GM12875 (cell line): ENCODE results near the gene STXBP5L.
"Not testable (repeated sequence)": the region's sequence is repeated elsewhere in the genome, so short reads cannot be mapped to it uniquely, and the experiment has no call there.

Source experiments
- H3K4me3 ChIP-seq: one replicate; pipeline ENCODE4 v1.5.1; 2011; ENCODE audit warnings: low read depth, low read length, control low read depth
- CTCF ChIP-seq: IDR thresholded peaks from 2 replicates; pipeline ENCODE4 v1.5.1; 2011; ENCODE audit warnings: low read depth, mild to moderate bottlenecking, control low read depth, inconsistent platforms, low read length, moderate library complexity, borderline replicate concordance; ENCODE audit not compliant: insufficient read depth

Gene STXBP5L

DNA sequence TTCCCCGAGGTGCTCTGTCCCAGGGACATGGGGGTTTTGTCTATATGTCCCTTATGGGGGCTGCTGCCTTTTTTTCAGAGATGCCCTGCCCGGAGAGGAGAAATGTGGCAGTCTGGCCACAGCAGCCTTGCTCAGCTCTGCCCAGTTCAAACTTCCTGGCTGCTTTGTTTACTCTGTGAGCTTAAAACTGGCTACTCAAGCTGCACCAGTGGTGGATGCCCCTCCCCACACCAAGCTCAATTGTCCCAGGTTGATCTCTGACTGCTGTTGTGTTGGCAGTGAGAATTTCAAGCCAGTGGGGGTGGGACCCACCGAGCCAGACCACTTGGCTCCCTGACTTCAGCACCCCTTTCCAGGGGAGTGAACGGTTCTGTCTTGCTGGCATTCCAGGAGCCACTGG is 188.9 kb downstream of the STXBP5L start:
- TF ChIP-seq CTCF: no peak

DNA sequence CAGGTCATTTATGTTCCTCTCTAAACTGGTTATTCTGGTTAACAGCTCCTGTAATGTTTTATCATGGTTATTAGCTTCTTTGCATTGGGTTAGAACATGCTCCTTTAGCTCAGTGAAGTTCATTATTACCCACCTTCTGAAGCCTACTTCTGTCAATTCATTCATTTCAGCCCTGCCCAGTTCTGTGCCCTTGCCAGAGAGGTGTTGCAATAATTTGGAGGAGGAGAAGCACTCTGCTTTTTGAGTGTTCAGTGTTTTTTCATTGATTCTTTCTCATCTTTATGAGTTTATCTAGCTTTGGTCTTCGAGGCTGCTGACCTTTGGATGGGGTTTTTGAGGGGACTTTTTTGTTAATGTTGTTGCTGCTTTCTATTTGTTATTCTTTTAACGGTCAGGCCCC is 203.1 kb downstream of the STXBP5L start:
- H3K4me3 ChIP-seq: not testable (repeated sequence)

More for the DNA sequence above, 188.9 kb downstream of the STXBP5L start:
- no peak overlapping the region for H3K4me3 ChIP-seq

DNA sequence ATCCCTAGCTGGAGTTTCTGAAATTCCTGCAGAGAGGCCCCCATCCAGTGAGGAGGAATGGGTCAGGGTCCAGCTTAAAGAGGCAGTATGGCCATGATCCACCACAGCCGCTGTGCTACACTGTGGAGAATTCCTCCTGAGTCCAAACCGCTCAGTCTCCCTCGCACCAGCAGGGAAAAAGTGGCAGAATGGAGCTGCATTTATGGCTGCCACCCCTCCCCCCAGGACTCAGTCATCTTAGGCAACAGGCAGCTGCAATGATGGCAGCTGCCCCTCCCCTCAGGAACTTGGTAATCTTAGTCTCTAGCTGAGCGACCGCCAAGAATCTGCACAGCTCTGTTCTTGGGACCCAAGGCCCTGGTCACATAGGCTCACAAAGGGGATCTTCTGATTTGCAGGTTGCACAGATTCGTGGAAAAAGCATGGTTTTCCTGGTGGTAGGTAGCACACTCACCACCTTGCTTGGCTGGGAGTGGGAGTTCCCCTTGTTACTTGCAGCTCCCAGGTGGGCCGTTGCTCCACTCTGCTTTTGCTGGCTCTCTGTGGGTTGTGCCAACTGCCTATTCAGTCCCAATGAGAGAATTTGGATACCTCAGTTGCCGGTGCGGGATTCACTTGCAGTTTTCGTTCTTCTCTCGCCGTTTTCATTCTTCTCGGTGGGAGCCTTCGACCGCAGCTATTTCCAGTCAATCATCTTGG is 204.1 kb downstream of the STXBP5L start:
- H3K4me3 ChIP-seq: no peak overlapping the region
- no peak for TF ChIP-seq CTCF

DNA sequence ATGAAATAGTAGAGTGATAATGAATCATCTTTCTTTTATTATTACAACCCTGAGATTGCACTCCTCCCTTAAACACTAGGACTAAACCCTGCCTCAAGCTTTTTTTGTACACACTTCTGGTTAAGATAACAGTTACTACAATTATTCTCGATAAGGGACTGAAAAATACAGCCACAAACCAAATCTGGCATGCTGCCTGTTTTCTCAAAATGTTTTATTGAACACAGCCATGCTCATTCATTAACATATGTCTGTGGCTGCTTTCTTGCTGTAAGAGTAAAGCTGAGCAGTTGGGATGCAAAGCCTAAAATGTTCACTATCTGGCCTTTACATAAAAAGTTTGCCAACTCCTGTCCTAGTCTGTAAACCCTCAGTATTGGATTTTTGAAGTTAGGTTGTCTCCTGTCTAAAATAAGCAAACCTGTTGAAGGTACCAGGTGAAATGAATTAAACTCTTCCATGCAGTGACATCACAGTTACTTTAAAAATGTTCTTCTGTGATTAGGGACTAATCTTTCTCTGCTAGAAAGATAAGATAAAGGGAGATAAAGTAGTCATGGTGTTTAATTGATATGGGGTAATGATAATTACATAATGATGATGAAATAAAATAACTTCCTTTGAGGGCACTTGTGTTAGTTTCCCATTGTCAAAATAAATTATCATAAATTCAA is 218.2 kb downstream of the STXBP5L start:
- H3K4me3 ChIP-seq: no peak overlapping the region
- no peak for TF ChIP-seq CTCF

DNA sequence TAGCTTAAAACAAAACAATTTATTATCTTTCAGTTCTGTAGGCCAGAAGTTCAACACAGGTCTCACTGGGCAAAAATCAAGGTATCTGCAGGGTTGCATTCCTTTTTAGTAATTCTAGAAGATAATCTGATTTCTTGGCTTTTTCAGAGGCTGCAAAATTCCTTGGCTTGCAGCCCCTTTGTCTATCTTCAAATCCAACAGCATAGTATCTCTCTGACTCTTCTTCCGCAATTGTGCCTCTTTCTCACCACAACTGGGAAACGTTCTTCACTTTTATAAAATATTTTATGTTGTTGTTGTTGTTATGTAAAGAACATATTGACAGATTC is 218.7 kb downstream of the STXBP5L start:
- H3K4me3 ChIP-seq: no peak overlapping the region
- no peak for TF ChIP-seq CTCF

GRCh38 chr3:121152573-121152972 is 244.6 kb downstream of the STXBP5L start:
- no peak overlapping the region for H3K4me3 ChIP-seq
- no peak for TF ChIP-seq CTCF

DNA sequence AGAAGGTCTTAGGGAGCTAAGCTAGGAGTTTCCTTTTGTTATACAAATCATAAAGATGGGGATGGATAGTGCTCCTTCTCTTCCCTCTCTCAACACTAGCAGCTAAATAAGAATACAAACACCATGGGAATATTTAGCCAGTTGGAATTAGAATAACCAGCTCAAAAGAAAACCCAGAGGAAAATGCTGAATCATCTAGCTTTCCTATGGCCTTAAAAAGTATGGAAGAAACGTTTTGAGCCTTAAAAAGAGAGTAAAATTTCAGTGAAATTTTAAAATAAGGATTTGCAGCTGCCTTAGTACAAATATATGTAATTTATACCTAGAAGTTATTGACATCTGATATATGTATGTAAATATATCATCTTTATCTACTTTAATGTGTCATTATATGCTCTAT is 245.8 kb downstream of the STXBP5L start:
- H3K4me3 ChIP-seq: no peak overlapping the region
- TF ChIP-seq CTCF: no peak
